Keratinocyte (primary cell): ENCODE data around the gene EVL. TPM values are rescaled to one million over a fixed set of nuclear protein-coding genes. Genes with fewer than 3 reads are reported as not detected.

Source experiments
- DNase-seq: peaks from one replicate; pipeline ENCODE4 v3.0.0-alpha.2; 2011; ENCODE audit warnings: low read depth, missing footprints, low spot score
- FAIRE-seq: peaks from 2 replicates; lab custom pipeline; 2011; peaks lifted over from hg19 to GRCh38; lab: Jason Lieb, UNC
- H2AFZ ChIP-seq: 2 replicates; pipeline ENCODE4 v1.6.0; 2012; ENCODE audit warnings: low read length, control low read depth, inconsistent platforms; ENCODE audit not compliant: control insufficient read depth
- H3K27ac ChIP-seq: 2 replicates; pipeline ENCODE4 v1.5.1; 2011; ENCODE audit warnings: low read length; ENCODE audit not compliant: control insufficient read depth, insufficient read depth
- H3K27me3 ChIP-seq: 3 replicates; pipeline ENCODE4 v1.6.0; 2011; ENCODE audit warnings: low read length; ENCODE audit not compliant: control insufficient read depth, insufficient read depth; ENCODE audit errors: extremely low read depth
- H3K36me3 ChIP-seq, 2 experiments: 2 replicates in 1 of 2; 3 replicates in 1 of 2; pipeline ENCODE4 v1.5.1; 2011; ENCODE audit warnings: low read length in 2 of 2, mild to moderate bottlenecking in 1 of 2; ENCODE audit not compliant: control insufficient read depth in 2 of 2, insufficient read depth in 2 of 2; ENCODE audit errors: extremely low read depth in 1 of 2
- H3K4me1 ChIP-seq: 3 replicates; pipeline ENCODE4 v1.5.1; 2011; ENCODE audit warnings: low read length; ENCODE audit not compliant: control insufficient read depth, insufficient read depth; ENCODE audit errors: extremely low read depth
- H3K4me2 ChIP-seq: 3 replicates; pipeline ENCODE4 v1.6.0; 2011; ENCODE audit warnings: low read depth, low read length; ENCODE audit not compliant: control insufficient read depth, insufficient read depth; ENCODE audit errors: extremely low read depth
- H3K4me3 ChIP-seq, 3 experiments: fragments of 200-600 bp in 1 of 3; sonication (generic) in 1 of 3; 2 replicates in 2 of 3; 3 replicates in 1 of 3; pipeline ENCODE4 v1.5.1; 2011 to 2016; ENCODE audit warnings: low read length in 3 of 3, mild to moderate bottlenecking in 3 of 3, control low read depth in 2 of 3, inconsistent platforms in 1 of 3, low read depth in 1 of 3, mixed read lengths in 1 of 3, mixed run types in 1 of 3, moderate library complexity in 1 of 3; ENCODE audit not compliant: control insufficient read depth in 2 of 3, insufficient read depth in 2 of 3; ENCODE audit errors: extremely low read depth in 1 of 3
- H3K79me2 ChIP-seq: 2 replicates; pipeline ENCODE4 v1.6.0; 2012; ENCODE audit warnings: low read length; ENCODE audit not compliant: control insufficient read depth, insufficient read depth
- H3K9ac ChIP-seq: 3 replicates; pipeline ENCODE4 v1.6.0; 2011; ENCODE audit warnings: low read length; ENCODE audit not compliant: control insufficient read depth, insufficient read depth; ENCODE audit errors: extremely low read depth
- H3K9me1 ChIP-seq: 3 replicates; pipeline ENCODE4 v1.6.0; 2011; ENCODE audit warnings: low read length; ENCODE audit not compliant: control insufficient read depth, insufficient read depth; ENCODE audit errors: extremely low read depth
- H3K9me3 ChIP-seq: 2 replicates; pipeline ENCODE4 v1.5.1; 2012; ENCODE audit warnings: low read depth, low read length; ENCODE audit not compliant: control insufficient read depth
- H4K20me1 ChIP-seq: 3 replicates; pipeline ENCODE4 v1.6.0; 2011; ENCODE audit warnings: low read length; ENCODE audit not compliant: control insufficient read depth, insufficient read depth; ENCODE audit errors: extremely low read depth
- CTCF ChIP-seq, 3 experiments: IDR thresholded peaks in 1 of 3; conservative IDR thresholded peaks in 1 of 3; optimal IDR thresholded peaks in 1 of 3; 2 replicates in 2 of 3; 3 replicates in 1 of 3; pipeline versions ENCODE3 to v1.5.1; 2011; ENCODE audit warnings: low read length in 3 of 3, mild to moderate bottlenecking in 3 of 3, moderate library complexity in 2 of 3, control low read depth in 1 of 3, inconsistent platforms in 1 of 3; ENCODE audit not compliant: insufficient read depth in 2 of 3; ENCODE audit errors: extremely low read depth in 1 of 3
- EZH2 ChIP-seq: IDR thresholded peaks from one replicate; pipeline ENCODE4 v1.6.1; 2012; ENCODE audit warnings: inconsistent platforms, mild to moderate bottlenecking, low read length, moderate library complexity
- dilution Hi-C: fragments of 300-500 bp; cut with MboI; formaldehyde crosslinking; loops from one replicate; pipeline ENCODE4 v1.7.0; 2020; ENCODE audit warnings: low sequenced_read_pairs; ENCODE audit not compliant: extremely low pct_ligation_motif_present
- polyA plus RNA-seq, 5 experiments: library from polyadenylated mRNA; depleted of rRNA in 3 of 5; stranded (reverse) in 3 of 5; stranded (forward) in 1 of 5; unstranded in 1 of 5; fragments of >200 nt; gene quantifications; 1 replicate in 1 of 5; 2 replicates in 3 of 5; 3 replicates in 1 of 5; pipeline versions ENCODE4 v1.2.1 to v1.2.3, GENCODE V29; 2011 to 2012; ENCODE audit warnings: missing spikeins in 2 of 5, low read depth in 1 of 5, low replicate concordance in 1 of 5

The EVL gene
- polyA plus RNA-seq, 1 donor (not counting 4 experiments of a cell fraction or from before 2014, with no cell fraction given) = 12.0 TPM

- no peaks in the 10 kb centered on the region for H3K9me3 ChIP-seq
- dilution Hi-C loops = no loop called here
- H4K20me1 ChIP-seq = no peaks in the 10 kb centered on the region
- H3K4me2 ChIP-seq = no peak overlapping the region
- DNase-seq = no peak
- TF ChIP-seq EZH2 (no peak), CTCF (optimal IDR thresholded peaks at IDR 0.05 in 1 of 3, IDR thresholded peaks at IDR 0.05 in 1 of 3, conservative IDR thresholded peaks at IDR 0.05 in 1 of 3; ENCODE audit: extremely low read depth in 1 of 3, insufficient read depth in 2 of 3, low read length in 3 of 3) (no peak)
- no peak overlapping the region for H3K27ac ChIP-seq
- H3K79me2 ChIP-seq = no peaks in the 10 kb centered on the region
- no peaks in the 10 kb centered on the region for H3K36me3 ChIP-seq
- no peak for FAIRE-seq
- H3K27me3 ChIP-seq = no peaks in the 10 kb centered on the region
- no peaks in the 10 kb centered on the region for H3K9me1 ChIP-seq
- H3K4me3 ChIP-seq = no peak overlapping the region
- peaks cover 11% of the 10 kb centered on the region for H3K4me1 ChIP-seq
- H3K9ac ChIP-seq = no peak overlapping the region
- H2AFZ ChIP-seq = no peak overlapping the region
Measured at GRCh38 chr14:100076606-100077005, 11.4 kb downstream of the EVL start.

GRCh38 chr14:100077441-100077840 lies 12.2 kb downstream of the EVL start:
- Histone ChIP-seq H2AFZ (no peak overlapping the region), H3K79me2 (no peaks in the 10 kb centered on the region), H3K9me1 (no peaks in the 10 kb centered on the region), H3K27me3 (no peaks in the 10 kb centered on the region), H3K36me3 (no peaks in the 10 kb centered on the region), H3K9ac (no peak overlapping the region), H4K20me1 (no peaks in the 10 kb centered on the region), H3K27ac (no peak overlapping the region), H3K4me2 (no peak overlapping the region), H3K9me3 (no peaks in the 10 kb centered on the region), H3K4me3 (no peak overlapping the region), H3K4me1 (peaks cover 11% of the 10 kb centered on the region)
- no peak for DNase-seq
- no peak for FAIRE-seq
- TF ChIP-seq EZH2 = no peak
- TF ChIP-seq CTCF (optimal IDR thresholded peaks at IDR 0.05 in 1 of 3, IDR thresholded peaks at IDR 0.05 in 1 of 3, conservative IDR thresholded peaks at IDR 0.05 in 1 of 3; ENCODE audit: extremely low read depth in 1 of 3, insufficient read depth in 2 of 3, low read length in 3 of 3) = no peak
- dilution Hi-C loops = no loop called here
